HCT116 (cell line): ENCODE data around the gene RALGPS2. TPM values are rescaled to one million over a fixed set of nuclear protein-coding genes. Genes with fewer than 3 reads are reported as not detected.
"Not testable (repeated sequence)": the region's sequence is repeated elsewhere in the genome, so short reads cannot be mapped to it uniquely, and the experiment has no call there.

Source experiments
- ATAC-seq: fragments of 200-7000 bp; cut with Tn5 transposase; 2 replicates; pipeline ENCODE4 v1.9.1; 2020; ENCODE audit warnings: mild to moderate bottlenecking, moderate library complexity
- BruUV-seq: library from RNA; stranded (reverse); fragments of 400-500 nt; replicated peaks from 2 replicates; lab custom pipeline; 2021; lab: Mats Ljungman, UMichigan
- CTCF ChIA-PET: fragments of 300-600 bp; sonication (Branson Sonifier 250); formaldehyde crosslinking; loops from one replicate; lab custom pipeline; 2021; ENCODE audit warnings: antibody characterized with exemption; lab: Charles Lee
- POLR2A ChIA-PET: fragments of 300-600, 350-600 bp; sonication (Branson Sonifier 250); formaldehyde crosslinking; loops from one replicate; lab custom pipeline; 2021; ENCODE audit warnings: antibody characterized with exemption; lab: Charles Lee
- RAD21 ChIA-PET, 2 experiments: fragments of 300-600 bp; sonication (Branson Sonifier 250); formaldehyde crosslinking; loops; one replicate each; lab custom pipeline; 2023; ENCODE audit warnings: low total read pairs in 2 of 2; ENCODE audit not compliant: uncharacterized antibody in 2 of 2, unreplicated experiment in 2 of 2, low non-redundant PET in 1 of 2; lab: Charles Lee
- DNase-seq: peaks from one replicate; pipeline ENCODE4 v3.0.0-alpha.2; 2010; ENCODE audit warnings: low read depth, low spot score
- H2AFZ ChIP-seq: fragments of 200-600 bp; shearing (Covaris generic), sonication (generic); 2 replicates; pipeline ENCODE4 v1.6.1; 2017; ENCODE audit warnings: low read depth, mixed run types, mixed read lengths, antibody characterized with exemption, low read length; ENCODE audit not compliant: poor library complexity, severe bottlenecking
- H3K27ac ChIP-seq: 2 replicates; pipeline ENCODE4 v1.5.1; 2012; ENCODE audit warnings: low read depth, low read length
- H3K27me3 ChIP-seq: fragments of 200-600 bp; sonication (generic); 2 replicates; pipeline ENCODE4 v1.6.1; 2016; ENCODE audit warnings: mixed run types, low read length, mixed read lengths; ENCODE audit not compliant: insufficient read depth
- H3K36me3 ChIP-seq, 2 experiments: fragments of 200-500 bp in 1 of 2; fragments of 200-600 bp in 1 of 2; sonication (Bioruptor generic) in 1 of 2; sonication (generic) in 1 of 2; 2 replicates each; pipeline versions ENCODE4 v1.5.1 to v1.6.1; 2014 to 2016; ENCODE audit warnings: low read length in 2 of 2, inconsistent platforms in 1 of 2, mixed read lengths in 1 of 2, mixed run types in 1 of 2; ENCODE audit not compliant: insufficient read depth in 2 of 2, control insufficient read depth in 1 of 2
- H3K4me1 ChIP-seq, 2 experiments: fragments of 200-600 bp in 1 of 2; sonication (generic) in 1 of 2; 2 replicates each; pipeline versions ENCODE4 v1.5.1 to v1.6.1; 2012 to 2017; ENCODE audit warnings: low read length in 2 of 2, inconsistent platforms in 1 of 2, mild to moderate bottlenecking in 1 of 2, mixed read lengths in 1 of 2, mixed run types in 1 of 2, moderate library complexity in 1 of 2; ENCODE audit not compliant: insufficient read depth in 2 of 2, control insufficient read depth in 1 of 2
- H3K4me2 ChIP-seq: fragments of 200-600 bp; sonication (generic); 2 replicates; pipeline ENCODE4 v1.6.1; 2017; ENCODE audit warnings: mixed run types, low read length, mixed read lengths
- H3K4me3 ChIP-seq, 2 experiments: fragments of 200-600 bp in 1 of 2; sonication (generic) in 1 of 2; replicated peaks in 1 of 2; 2 replicates each; pipeline ENCODE4 v1.5.1; 2011 to 2016; ENCODE audit warnings: low read length in 2 of 2, control low read depth in 1 of 2, low read depth in 1 of 2, mild to moderate bottlenecking in 1 of 2, mixed read lengths in 1 of 2, mixed run types in 1 of 2
- H3K79me2 ChIP-seq: fragments of 200-600 bp; sonication (generic); 2 replicates; pipeline ENCODE4 v1.6.1; 2017; ENCODE audit warnings: mild to moderate bottlenecking, mixed run types, low read length, moderate library complexity, mixed read lengths; ENCODE audit not compliant: insufficient read depth
- H3K9ac ChIP-seq: fragments of 200-600 bp; sonication (generic); 2 replicates; pipeline ENCODE4 v1.6.1; 2016; ENCODE audit warnings: low read length, mixed read lengths
- H3K9me2 ChIP-seq: fragments of 200-600 bp; sonication (generic), shearing (Covaris generic); 2 replicates; pipeline ENCODE4 v1.6.1; 2017; ENCODE audit warnings: mixed run types, mild to moderate bottlenecking, moderate library complexity; ENCODE audit not compliant: insufficient read depth
- H3K9me3 ChIP-seq, 2 experiments: fragments of 200-500 bp in 1 of 2; fragments of 200-600 bp in 1 of 2; sonication (Bioruptor generic) in 1 of 2; sonication (generic) in 1 of 2; 2 replicates each; pipeline ENCODE4 v1.6.1; 2014 to 2017; ENCODE audit warnings: low read length in 2 of 2, mixed read lengths in 2 of 2, inconsistent platforms in 1 of 2, low read depth in 1 of 2, mild to moderate bottlenecking in 1 of 2, mixed run types in 1 of 2, moderate library complexity in 1 of 2; ENCODE audit not compliant: control insufficient read depth in 1 of 2, insufficient read depth in 1 of 2
- H4K20me1 ChIP-seq: fragments of 200-600 bp; sonication (generic), shearing (Covaris generic); 2 replicates; pipeline ENCODE4 v1.6.1; 2017; ENCODE audit warnings: mixed run types, mild to moderate bottlenecking, moderate library complexity; ENCODE audit not compliant: insufficient read depth
- SIN3A ChIP-seq: IDR thresholded peaks from 2 replicates; pipeline ENCODE4 v1.6.1; 2012; ENCODE audit warnings: low read depth
- ZNF274 ChIP-seq: fragments of 200-500 bp; sonication (Bioruptor generic); IDR thresholded peaks from 2 replicates; pipeline ENCODE4 v1.6.1; 2014; ENCODE audit warnings: mild to moderate bottlenecking, low read depth, low read length, inconsistent platforms
- intact Hi-C: fragments of 100-400 bp; cut with micrococcal nuclease; formaldehyde crosslinking; loops from 2 replicates; pipeline ENCODE4 v1.10.0; 2022
- total RNA-seq: library from RNA; stranded (reverse); gene quantifications from one replicate; pipeline ENCODE4 v1.2.1, GENCODE V29; 2021; ENCODE audit not compliant: unreplicated experiment

Gene RALGPS2
- total RNA-seq, 1 experiment from 2014 or later = 25.6 TPM

GRCh38 chr1:178746345-178746744 lies 21.3 kb downstream of the RALGPS2 start:
- Histone ChIP-seq H3K79me2 (no peaks in the 10 kb centered on the region), H3K9me3 (no peaks in the 10 kb centered on the region), H3K27me3 (no peaks in the 10 kb centered on the region), H4K20me1 (no peaks in the 10 kb centered on the region), H3K27ac (no peak overlapping the region), H3K36me3 (no peaks in the 10 kb centered on the region), H3K4me1 (peaks cover 0 to 12% of the 10 kb centered on the region in 2 experiments; a peak in 1 of 4 replicates), H3K4me2 (no peak overlapping the region), H3K9me2 (no peaks in the 10 kb centered on the region; the same call in 1 of the 2 replicates), H3K4me3 (no peak overlapping the region), H3K9ac (no peak overlapping the region), H2AFZ (no peak overlapping the region)
- TF ChIP-seq SIN3A (no peak), ZNF274 (no peak)
- ATAC-seq (no peak), DNase-seq (no peak)
- intact Hi-C loops = no loop called here
- CTCF ChIA-PET = no interaction called here
- BruUV-seq = no TSS peak
- RAD21 ChIA-PET = no interaction called here
- POLR2A ChIA-PET = no interaction called here

GRCh38 chr1:178747361-178747760 lies 22.3 kb downstream of the RALGPS2 start:
- peaks cover 0 to 12% of the 10 kb centered on the region in 2 experiments; a peak in 1 of 4 replicates for H3K4me1 ChIP-seq
- H2AFZ ChIP-seq, intact Hi-C loops, ATAC-seq, DNase-seq, H3K9me2 ChIP-seq, H3K27ac ChIP-seq, H3K4me3 ChIP-seq, RAD21 ChIA-PET, H4K20me1 ChIP-seq, H3K36me3 ChIP-seq, BruUV-seq, H3K27me3 ChIP-seq, H3K79me2 ChIP-seq, H3K4me2 ChIP-seq, H3K9ac ChIP-seq, POLR2A ChIA-PET, H3K9me3 ChIP-seq: not testable (repeated sequence)
- CTCF ChIA-PET = interaction anchor here (1.3 kb wide), 1 partner anchor 18 kb away, joined by 4 read pairs; no protein-coding TSS in a partner anchor
